GM12878 (cell line): ENCODE measurements around the gene ADM2. TPM values are rescaled to one million over a fixed set of nuclear protein-coding genes. Genes with fewer than 3 reads are reported as not detected.

Experiments
- ATAC-seq: fragments of 200-7000 bp; cut with Tn5 transposase; 3 replicates; pipeline ENCODE4 v1.9.1; 2020; ENCODE audit warnings: mild to moderate bottlenecking, moderate library complexity
- BruUV-seq: library from RNA; stranded (reverse); fragments of 400-500 nt; replicated peaks from 2 replicates; lab custom pipeline; 2021; lab: Mats Ljungman, UMichigan
- CTCF ChIA-PET: fragments of 300-600 bp; sonication (Branson Sonifier 250); formaldehyde crosslinking; extraction: SDS; loops from one replicate; lab custom pipeline; 2021; ENCODE audit warnings: inconsistent platforms; lab: Yijun Ruan, JAX
- POLR2A ChIA-PET: fragments of 350-600 bp; formaldehyde crosslinking; extraction: SDS; loops from one replicate; lab custom pipeline; 2021; ENCODE audit warnings: inconsistent platforms; lab: Charles Lee
- RAD21 ChIA-PET: fragments of 300-600 bp; sonication (Branson Sonifier 250); formaldehyde crosslinking; loops from one replicate; lab custom pipeline; 2023; ENCODE audit warnings: antibody characterized with exemption; ENCODE audit not compliant: unreplicated experiment; lab: Charles Lee
- SMC1A ChIA-PET: fragments of 300-600 bp; sonication (Branson Sonifier 250); formaldehyde crosslinking; loops from one replicate; lab custom pipeline; 2023; ENCODE audit not compliant: unreplicated experiment, uncharacterized antibody; lab: Charles Lee
- DNase-seq: peaks from one replicate; pipeline ENCODE4 v3.0.0-alpha.2; 2011; ENCODE audit warnings: low read depth, low spot score
- FAIRE-seq: peaks from 3 replicates; lab custom pipeline; 2011; peaks lifted over from hg19 to GRCh38; lab: Jason Lieb, UNC
- H2AFZ ChIP-seq: 2 replicates; pipeline ENCODE4 v1.6.0; 2011; ENCODE audit warnings: low read depth, low read length, control low read depth; ENCODE audit not compliant: control insufficient read depth
- H3K27ac ChIP-seq: 2 replicates; pipeline ENCODE4 v1.5.1; 2011; ENCODE audit warnings: control low read depth; ENCODE audit not compliant: control insufficient read depth, insufficient read depth
- H3K27me3 ChIP-seq, 2 experiments: replicated peaks in 1 of 2; 2 replicates each; pipeline versions ENCODE4 v1.6.0 to v1.6.1; 2011; ENCODE audit warnings: low read length in 1 of 2; ENCODE audit not compliant: control insufficient read depth in 2 of 2, insufficient read depth in 2 of 2
- H3K36me3 ChIP-seq, 2 experiments: 2 replicates each; pipeline ENCODE4 v1.5.1; 2011; ENCODE audit warnings: low read length in 1 of 2; ENCODE audit not compliant: control insufficient read depth in 2 of 2, insufficient read depth in 2 of 2
- H3K4me1 ChIP-seq: 2 replicates; pipeline ENCODE4 v1.6.1; 2011; ENCODE audit warnings: mild to moderate bottlenecking, low read length, moderate library complexity, mixed read lengths; ENCODE audit not compliant: control insufficient read depth, insufficient read depth
- H3K4me2 ChIP-seq: 2 replicates; pipeline ENCODE4 v1.6.0; 2011; ENCODE audit warnings: control low read depth; ENCODE audit not compliant: control insufficient read depth, insufficient read depth
- H3K4me3 ChIP-seq: fragments of 200-600 bp; sonication (generic); 2 replicates; pipeline ENCODE4 v1.5.1; 2016
- H3K79me2 ChIP-seq: 2 replicates; pipeline ENCODE4 v1.6.0; 2011; ENCODE audit warnings: low read length; ENCODE audit not compliant: control insufficient read depth, insufficient read depth
- H3K9ac ChIP-seq: 2 replicates; pipeline ENCODE4 v1.8.0; 2011; ENCODE audit warnings: low read length, control low read depth, mixed read lengths; ENCODE audit not compliant: control insufficient read depth, insufficient read depth
- H3K9me3 ChIP-seq: replicated peaks from 3 replicates; pipeline ENCODE4 v1.5.1; 2011; ENCODE audit warnings: mild to moderate bottlenecking, low read length; ENCODE audit not compliant: control insufficient read depth, insufficient read depth
- H4K20me1 ChIP-seq: 2 replicates; pipeline ENCODE4 v1.6.0; 2011; ENCODE audit not compliant: control insufficient read depth, insufficient read depth
- CEBPB ChIP-seq, 2 experiments: fragments of 150-350 bp in 1 of 2; IDR thresholded peaks; 2 replicates each; pipeline ENCODE4 v1.6.1; 2012 to 2014; ENCODE audit warnings: low read depth in 2 of 2, low read length in 2 of 2, borderline replicate concordance in 1 of 2, inconsistent platforms in 1 of 2
- CHD2 ChIP-seq: IDR thresholded peaks from 2 replicates; pipeline ENCODE4 v1.6.1; 2011; ENCODE audit warnings: low read depth, low read length, improper control_type of control experiment, borderline replicate concordance
- GABPA ChIP-seq: IDR thresholded peaks from 2 replicates; pipeline ENCODE4 v1.6.1; 2014; ENCODE audit warnings: antibody characterized with exemption, low read depth, mild to moderate bottlenecking, inconsistent platforms
- GATAD2B ChIP-seq: fragments of 450-650 bp; conservative IDR thresholded peaks from 2 replicates; pipeline ENCODE4 v1.6.1; 2017; ENCODE audit warnings: low read depth, mild to moderate bottlenecking, moderate library complexity
- KAT2A ChIP-seq: conservative IDR thresholded peaks from 2 replicates; pipeline ENCODE4 v1.6.1; 2011; ENCODE audit warnings: low read depth, low read length; ENCODE audit not compliant: control insufficient read depth
- NFIC ChIP-seq: IDR thresholded peaks from 2 replicates; pipeline ENCODE4 v1.6.1; 2012; ENCODE audit warnings: low read depth, mild to moderate bottlenecking, inconsistent platforms, low read length, moderate library complexity
- NR2F1 ChIP-seq: fragments of 450-650 bp; conservative IDR thresholded peaks from 2 replicates; pipeline ENCODE4 v1.6.1; 2017; ENCODE audit warnings: mild to moderate bottlenecking
- PBX3 ChIP-seq: IDR thresholded peaks from 2 replicates; pipeline ENCODE4 v1.6.1; 2011; ENCODE audit warnings: mild to moderate bottlenecking, low read depth, low read length, moderate library complexity; ENCODE audit not compliant: insufficient replicate concordance
- PML ChIP-seq: IDR thresholded peaks from 2 replicates; pipeline ENCODE4 v1.6.1; 2012; ENCODE audit warnings: low read length, inconsistent platforms
- SPI1 ChIP-seq: IDR thresholded peaks from 2 replicates; pipeline ENCODE4 v1.6.1; 2011; ENCODE audit warnings: low read depth, mild to moderate bottlenecking, low read length, moderate library complexity, borderline replicate concordance; ENCODE audit not compliant: insufficient read depth
- TBL1XR1 ChIP-seq: IDR thresholded peaks from 2 replicates; pipeline ENCODE4 v1.6.1; 2012; ENCODE audit warnings: low read depth, low read length, improper control_type of control experiment
- ZBTB40 ChIP-seq: fragments of 450-650 bp; IDR thresholded peaks from 2 replicates; pipeline ENCODE4 v1.6.1; 2016; ENCODE audit warnings: mild to moderate bottlenecking, moderate library complexity, borderline replicate concordance
- WGBS: methylation state at CpG from one replicate; pipeline ENCODE4 v1.1.6; 2016; ENCODE audit warnings: low lambda C conversion rate; ENCODE audit not compliant: insufficient replicate concordance, insufficient coverage; ENCODE audit errors: missing lambda C conversion rate; 5-methylcytosine and 5-hydroxymethylcytosine counted together
- in situ Hi-C: fragments of 300-500 bp; cut with MboI; formaldehyde crosslinking; loops from 9 replicates; pipeline ENCODE4 v1.14.3; 2018; ENCODE audit warnings: mixed read lengths
- intact Hi-C: fragments of 100-400 bp; cut with micrococcal nuclease; formaldehyde crosslinking; loops from one replicate; pipeline ENCODE4 v1.14.2; 2022; ENCODE audit not compliant: unreplicated experiment
- polyA plus RNA-seq, 11 experiments: library from polyadenylated mRNA; depleted of rRNA in 4 of 11; unstranded in 6 of 11; stranded (reverse) in 5 of 11; fragments of >200 nt; fragmentation: Nextera tagmentation in 4 of 11; fragmentation: Illumina TruSeq in 1 of 11; extraction: Ambion mirVana in 4 of 11; extraction: Trizol in 1 of 11; gene quantifications; 1 replicate in 1 of 11; 2 replicates in 10 of 11; pipeline versions ENCODE4 v1.2.1 to v1.2.3, GENCODE V29; 2011 to 2016; ENCODE audit warnings: inconsistent platforms in 2 of 11, missing spikeins in 2 of 11, low read depth in 1 of 11
- total RNA-seq, 4 experiments: library from RNA; depleted of rRNA in 3 of 4; stranded (reverse); fragments of >200 nt in 3 of 4; fragmentation: Illumina TruSeq in 1 of 4; extraction: Trizol in 1 of 4; gene quantifications; 2 replicates each; pipeline versions ENCODE4 v1.2.1 to v1.2.3, GENCODE V29; 2013 to 2021
- TF ChIP-seq, protein P1 (sequence below): fragments of 450-650 bp; IDR thresholded peaks from 2 replicates; pipeline ENCODE4 v1.6.1; 2017; ENCODE audit warnings: mild to moderate bottlenecking, low read depth, inconsistent platforms; ENCODE audit not compliant: poor library complexity, severe bottlenecking

The ADM2 gene
- total and polyA plus RNA-seq, 10 of the 15 experiments (the other 5 are each of a cell fraction or from before 2014, with no cell fraction given): 0.02 to 0.33 (median 0.12) TPM; not detected in 2

DNA sequence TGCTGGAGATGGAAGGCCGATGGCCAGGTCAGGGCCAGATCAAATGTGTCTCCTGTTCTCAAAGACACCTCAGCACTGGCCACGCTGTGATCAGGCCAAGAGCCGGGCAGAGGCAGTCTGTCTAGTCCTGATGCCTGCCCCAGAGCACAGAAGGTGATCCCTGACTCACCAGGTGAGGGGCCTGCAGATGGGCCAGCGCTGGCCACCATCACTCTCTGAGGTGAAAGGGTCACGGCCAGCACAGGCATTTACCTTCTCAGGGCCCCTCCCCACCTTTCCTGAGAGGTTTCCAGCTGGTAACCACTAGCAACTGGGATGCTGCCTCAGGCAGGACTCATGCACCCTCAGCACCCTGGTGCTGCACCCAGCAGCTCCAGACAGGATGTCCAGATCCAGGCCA lies 9.4 kb upstream of the ADM2 start:
- Histone ChIP-seq H3K27ac (no peak overlapping the region), H3K79me2 (peaks cover 55% of the 10 kb centered on the region), H3K9ac (peak overlapping the region; percentile 16; the same call in 1 of the 2 replicates)
- TF ChIP-seq CHD2 (no peak), GABPA (no peak), PBX3 (no peak), NR2F1 (no peak), KAT2A (no peak), CEBPB (IDR thresholded peaks at IDR 0.05; ENCODE audit: borderline replicate concordance in 1 of 2, low read depth in 2 of 2, low read length in 2 of 2) (no peak), NFIC (no peak), SPI1 (no peak), ZBTB40 (no peak), GATAD2B (no peak), PML (no peak), TBL1XR1 (no peak)
- TF ChIP-seq, protein P1, sequence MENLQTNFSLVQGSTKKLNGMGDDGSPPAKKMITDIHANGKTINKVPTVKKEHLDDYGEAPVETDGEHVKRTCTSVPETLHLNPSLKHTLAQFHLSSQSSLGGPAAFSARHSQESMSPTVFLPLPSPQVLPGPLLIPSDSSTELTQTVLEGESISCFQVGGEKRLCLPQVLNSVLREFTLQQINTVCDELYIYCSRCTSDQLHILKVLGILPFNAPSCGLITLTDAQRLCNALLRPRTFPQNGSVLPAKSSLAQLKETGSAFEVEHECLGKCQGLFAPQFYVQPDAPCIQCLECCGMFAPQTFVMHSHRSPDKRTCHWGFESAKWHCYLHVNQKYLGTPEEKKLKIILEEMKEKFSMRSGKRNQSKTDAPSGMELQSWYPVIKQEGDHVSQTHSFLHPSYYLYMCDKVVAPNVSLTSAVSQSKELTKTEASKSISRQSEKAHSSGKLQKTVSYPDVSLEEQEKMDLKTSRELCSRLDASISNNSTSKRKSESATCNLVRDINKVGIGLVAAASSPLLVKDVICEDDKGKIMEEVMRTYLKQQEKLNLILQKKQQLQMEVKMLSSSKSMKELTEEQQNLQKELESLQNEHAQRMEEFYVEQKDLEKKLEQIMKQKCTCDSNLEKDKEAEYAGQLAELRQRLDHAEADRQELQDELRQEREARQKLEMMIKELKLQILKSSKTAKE: no peak

More for the DNA sequence above, 9.4 kb upstream of the ADM2 start:
- BruUV-seq: no TSS peak
- no peak overlapping the region for H2AFZ ChIP-seq
- peaks cover 4 to 9% of the 10 kb centered on the region in 2 experiments; a peak in 2 of 4 replicates for H3K36me3 ChIP-seq
- H3K27me3 ChIP-seq: no peaks in the 10 kb centered on the region
- DNase-seq (no peak), ATAC-seq (no peak), FAIRE-seq (no peak)
- SMC1A ChIA-PET: interaction anchor here (1.6 kb wide), 1 partner anchor 26 kb away, joined by 5 read pairs; no protein-coding TSS in a partner anchor
- in situ Hi-C loops: no loop called here
- no peaks in the 10 kb centered on the region for H4K20me1 ChIP-seq
- RAD21 ChIA-PET: interaction anchor here (0.6 to 2.3 kb wide), 2 partner anchors 54 to 88 kb away, joined by 3 to 6 read pairs; partner anchors contain the start of gene SCO2
- no peak overlapping the region for H3K4me3 ChIP-seq
- H3K9me3 ChIP-seq: no peaks in the 10 kb centered on the region
- CTCF ChIA-PET: interaction anchor here (1.0 to 2.9 kb wide), 6 partner anchors 8 to 231 kb away, joined by 4 to 16 read pairs (median 8); no protein-coding TSS in a partner anchor
- intact Hi-C loops: loop anchor here (10.0 kb wide), 1 partner anchor 227 kb away; the partner anchor contains the start of gene TUBGCP6
- H3K4me2 ChIP-seq: peak overlapping the region; percentile 99
- H3K4me1 ChIP-seq: peaks cover 54% of the 10 kb centered on the region
- POLR2A ChIA-PET: interaction anchor here (0.6 to 2.2 kb wide), 3 partner anchors 36 to 194 kb away, joined by 4 to 6 read pairs (median 4); partner anchors contain the start of genes LMF2 and SCO2
- WGBS: 57% methylated on average over 5 of the region's 5 CpGs
